ENCODE measurements around the gene EIF3K.

EIF3K gene

GRCh38 chr19:38642176-38642575 is 23.2 kb downstream of the EIF3K start:
- H3K4me3 Mint-ChIP-seq, result no peak overlapping the region
- no peak for TF ChIP-seq CTCF (IDR thresholded peaks at IDR 0.05; ENCODE audit: unreplicated experiment in 3 of 3)
- H3K27ac Mint-ChIP-seq, result no peak overlapping the region
- no peaks in the 10 kb centered on the region for H3K27me3 Mint-ChIP-seq (ENCODE audit: low read depth)
- no peaks in the 10 kb centered on the region for H3K4me1 Mint-ChIP-seq
- H3K36me3 Mint-ChIP-seq (ENCODE audit: low read depth), result no peaks in the 10 kb centered on the region
- H3K9me3 Mint-ChIP-seq, result no peaks in the 10 kb centered on the region

- Mint-ChIP-seq H3K36me3 (ENCODE audit: low read depth) (no peaks in the 10 kb centered on the region), H3K27ac (peak overlapping the region in 2 of 3 experiments; percentile 42 to 82), H3K4me3 (no peak overlapping the region), H3K9me3 (no peaks in the 10 kb centered on the region), H3K27me3 (ENCODE audit: low read depth) (no peaks in the 10 kb centered on the region), H3K4me1 (peaks cover 12% of the 10 kb centered on the region)
- TF ChIP-seq CTCF (IDR thresholded peaks at IDR 0.05; ENCODE audit: unreplicated experiment in 3 of 3), result no peak
Observed at GRCh38 chr19:38644719-38645118, 25.7 kb downstream of the EIF3K start.

- Mint-ChIP-seq H3K27ac (peak within 1 kb of the TSS; percentile 93 to 98 (median 95)), H3K36me3 (ENCODE audit: low read depth) (no peaks in the 10 kb centered on the region), H3K9me3 (no peaks in the 10 kb centered on the region), H3K4me1 (peaks cover 37% of the 10 kb centered on the region), H3K27me3 (ENCODE audit: low read depth) (no peaks in the 10 kb centered on the region), H3K4me3 (peak within 1 kb of the TSS; percentile 96 to 98 (median 97))
- no peak for TF ChIP-seq CTCF (IDR thresholded peaks at IDR 0.05; ENCODE audit: unreplicated experiment in 3 of 3)
Observed at GRCh38 chr19:38647368-38647965, 28.5 kb downstream of the EIF3K start, which contains the start of gene ACTN4. Gene ACTN4, plus strand, starts transcription at chr19:38647649. Its CDS starts 97 bp downstream, at chr19:38647746.

GRCh38 chr19:38647966-38648768 is 29.2 kb downstream of the EIF3K start:
- H3K4me3 Mint-ChIP-seq, result peak overlapping the region; percentile 96 to 98 (median 97)
- H3K27ac Mint-ChIP-seq, result peak overlapping the region; percentile 93 to 98 (median 95)
- no peaks in the 10 kb centered on the region for H3K36me3 Mint-ChIP-seq (ENCODE audit: low read depth)
- no peaks in the 10 kb centered on the region for H3K9me3 Mint-ChIP-seq
- TF ChIP-seq CTCF (IDR thresholded peaks at IDR 0.05; ENCODE audit: unreplicated experiment in 3 of 3), result no peak
- peaks cover 44% of the 10 kb centered on the region for H3K4me1 Mint-ChIP-seq
- no peaks in the 10 kb centered on the region for H3K27me3 Mint-ChIP-seq (ENCODE audit: low read depth)

- no peaks in the 10 kb centered on the region for H3K36me3 Mint-ChIP-seq (ENCODE audit: low read depth)
- no peaks in the 10 kb centered on the region for H3K9me3 Mint-ChIP-seq
- H3K4me3 Mint-ChIP-seq, result peak overlapping the region; percentile 96 to 98 (median 97)
- H3K27me3 Mint-ChIP-seq (ENCODE audit: low read depth), result no peaks in the 10 kb centered on the region
- TF ChIP-seq CTCF (IDR thresholded peaks at IDR 0.05; ENCODE audit: unreplicated experiment in 3 of 3), result no peak
- H3K27ac Mint-ChIP-seq, result peak overlapping the region; percentile 93 to 98 (median 95)
- H3K4me1 Mint-ChIP-seq, result peaks cover 50% of the 10 kb centered on the region
Observed at GRCh38 chr19:38648769-38649304, 29.8 kb downstream of the EIF3K start.

Measured in nephron (organoid).